Activated B cell treated with CpG ODN at 0.5 μM for 24 hours (primary cell): Measurements from ENCODE around the gene SP3. TPM values are rescaled to one million over a fixed set of nuclear protein-coding genes. Genes with fewer than 3 reads are reported as not detected.
A peak's percentile ranks its signal among the peaks of the same experiment; 100 is the strongest.

Experiments used
- ATAC-seq: fragments of 200-7000 bp; cut with Tn5 transposase; one replicate; pipeline ENCODE4 v1.10.0; 2021; ENCODE audit warnings: low read depth, mild to moderate bottlenecking, moderate library complexity
- CTCF ChIA-PET: fragments of 350-600 bp; sonication (Branson Sonifier 250); formaldehyde crosslinking; loops from one replicate; lab custom pipeline; 2021; ENCODE audit warnings: antibody characterized with exemption; lab: Charles Lee
- POLR2A ChIA-PET: fragments of 350-600 bp; sonication (Branson Sonifier 250); formaldehyde crosslinking; loops from one replicate; lab custom pipeline; 2021; ENCODE audit warnings: antibody characterized with exemption; lab: Charles Lee
- DNase-seq: peaks from one replicate; pipeline ENCODE4 v3.0.0; 2022
- H3K27ac Mint-ChIP-seq: one replicate; pipeline ENCODE4 v1.8.0; 2020; ENCODE audit warnings: mixed read lengths
- H3K27me3 Mint-ChIP-seq: one replicate; pipeline ENCODE4 v1.8.0; 2021; ENCODE audit warnings: mixed read lengths
- H3K36me3 Mint-ChIP-seq: one replicate; pipeline ENCODE4 v1.8.0; 2021; ENCODE audit warnings: low read depth, mixed read lengths
- H3K4me1 Mint-ChIP-seq: one replicate; pipeline ENCODE4 v1.8.0; 2021; ENCODE audit warnings: mixed read lengths
- H3K4me3 Mint-ChIP-seq: one replicate; pipeline ENCODE4 v1.8.0; 2020; ENCODE audit warnings: mild to moderate bottlenecking, mixed read lengths
- H3K9me3 Mint-ChIP-seq: one replicate; pipeline ENCODE4 v1.8.0; 2020; ENCODE audit warnings: mixed read lengths
- CTCF ChIP-seq: fragments of 200-600 bp; IDR thresholded peaks from one replicate; pipeline ENCODE4 v1.8.0; 2022; ENCODE audit warnings: antibody characterized with exemption, mild to moderate bottlenecking
- intact Hi-C: fragments of 100-400 bp; cut with micrococcal nuclease; formaldehyde crosslinking; loops from one replicate; pipeline ENCODE4 v1.15.1; 2024
- total RNA-seq: library from RNA; stranded (reverse); gene quantifications from 2 replicates; pipeline ENCODE4 v1.2.3, GENCODE V29; 2022

Gene SP3
- total RNA-seq, 1 donor from 2014 or later, result 139 TPM

- Mint-ChIP-seq H3K27ac (peak overlapping the region; percentile 42), H3K27me3 (no peaks in the 10 kb centered on the region), H3K4me1 (peaks cover 62% of the 10 kb centered on the region), H3K4me3 (no peak overlapping the region), H3K36me3 (peaks cover 28% of the 10 kb centered on the region), H3K9me3 (no peaks in the 10 kb centered on the region)
- ChIA-PET CTCF (no interaction called here), POLR2A (interaction anchor here (1.0 kb wide), 1 partner anchor 27 kb away, joined by 3 read pairs; no protein-coding TSS in a partner anchor)
- intact Hi-C loops, result no loop called here
- DNase-seq (no peak), ATAC-seq (no peak)
- no peak for TF ChIP-seq CTCF
Measured at GRCh38 chr2:173938700-173939384, 26.3 kb downstream of the SP3 start.

- Mint-ChIP-seq H3K36me3 (peaks cover 43% of the 10 kb centered on the region), H3K27ac (no peak overlapping the region), H3K4me3 (no peak overlapping the region), H3K9me3 (no peaks in the 10 kb centered on the region), H3K27me3 (no peaks in the 10 kb centered on the region), H3K4me1 (peaks cover 28% of the 10 kb centered on the region)
- ATAC-seq (no peak), DNase-seq (no peak)
- ChIA-PET CTCF (no interaction called here), POLR2A (no interaction called here)
- intact Hi-C loops, result no loop called here
- TF ChIP-seq CTCF, result no peak
Measured at GRCh38 chr2:173935305-173935704, 29.9 kb downstream of the SP3 start.

- Mint-ChIP-seq H3K4me1 (peaks cover 26% of the 10 kb centered on the region), H3K27me3 (no peaks in the 10 kb centered on the region), H3K36me3 (peaks cover 41% of the 10 kb centered on the region), H3K4me3 (no peak overlapping the region), H3K27ac (no peak overlapping the region), H3K9me3 (no peaks in the 10 kb centered on the region)
- intact Hi-C loops, result loop anchor here (5.0 kb wide), 1 partner anchor 38 kb away; no protein-coding TSS in a partner anchor
- TF ChIP-seq CTCF, result no peak
- ChIA-PET CTCF (no interaction called here), POLR2A (no interaction called here)
- DNase-seq (no peak), ATAC-seq (no peak)
Measured at GRCh38 chr2:173934895-173935294, 30.3 kb downstream of the SP3 start.

- Mint-ChIP-seq H3K9me3 (no peaks in the 10 kb centered on the region), H3K4me1 (peaks cover 25% of the 10 kb centered on the region), H3K4me3 (no peak overlapping the region), H3K36me3 (peaks cover 52% of the 10 kb centered on the region), H3K27me3 (no peaks in the 10 kb centered on the region), H3K27ac (no peak overlapping the region)
- ATAC-seq, result no peak
- POLR2A ChIA-PET, result no interaction called here
- no peak for DNase-seq
- CTCF ChIA-PET, result no interaction called here
- intact Hi-C loops, result loop anchor here (5.0 kb wide), 1 partner anchor 34 kb away; no protein-coding TSS in a partner anchor
- no peak for TF ChIP-seq CTCF
Measured at GRCh38 chr2:173931751-173932150, 33.4 kb downstream of the SP3 start.

GRCh38 chr2:173929441-173929840 lies 35.7 kb downstream of the SP3 start:
- Mint-ChIP-seq H3K4me1 (peaks cover 42% of the 10 kb centered on the region), H3K4me3 (no peak overlapping the region), H3K27ac (peak overlapping the region; percentile 32), H3K36me3 (peaks cover 50% of the 10 kb centered on the region), H3K9me3 (no peaks in the 10 kb centered on the region), H3K27me3 (no peaks in the 10 kb centered on the region)
- intact Hi-C loops, result no loop called here
- no peak for TF ChIP-seq CTCF
- ATAC-seq (no peak), DNase-seq (no peak)
- ChIA-PET POLR2A (no interaction called here), CTCF (no interaction called here)
